GM15510 (cell line): ENCODE data around the gene LSAMP.

Experiments
- POLR2A ChIP-seq: IDR thresholded peaks from 3 replicates; pipeline ENCODE4 v1.6.1; 2011; ENCODE audit warnings: borderline replicate concordance; ENCODE audit not compliant: insufficient read length; ENCODE audit errors: extremely low read depth

Gene LSAMP

DNA sequence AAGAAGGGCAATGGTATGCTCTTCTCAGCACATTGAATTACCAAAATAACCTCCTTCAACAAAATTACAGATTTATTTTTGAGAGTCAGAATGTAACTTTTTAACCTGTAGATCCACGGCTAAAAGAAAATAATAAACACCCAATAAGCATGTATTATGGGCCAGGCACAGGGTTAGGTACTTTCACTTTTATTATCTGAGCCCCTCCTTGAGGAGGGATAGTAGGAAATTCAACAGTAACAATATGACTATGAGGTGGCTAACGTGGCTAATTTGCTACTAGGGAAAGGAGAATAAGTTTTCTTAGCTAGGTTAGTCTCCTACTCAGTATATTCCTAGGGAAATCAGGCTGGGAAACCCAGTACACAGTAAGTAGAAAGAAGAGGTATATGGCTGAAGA lies 515.1 kb downstream of the LSAMP start:
- no peak for TF ChIP-seq POLR2A

DNA sequence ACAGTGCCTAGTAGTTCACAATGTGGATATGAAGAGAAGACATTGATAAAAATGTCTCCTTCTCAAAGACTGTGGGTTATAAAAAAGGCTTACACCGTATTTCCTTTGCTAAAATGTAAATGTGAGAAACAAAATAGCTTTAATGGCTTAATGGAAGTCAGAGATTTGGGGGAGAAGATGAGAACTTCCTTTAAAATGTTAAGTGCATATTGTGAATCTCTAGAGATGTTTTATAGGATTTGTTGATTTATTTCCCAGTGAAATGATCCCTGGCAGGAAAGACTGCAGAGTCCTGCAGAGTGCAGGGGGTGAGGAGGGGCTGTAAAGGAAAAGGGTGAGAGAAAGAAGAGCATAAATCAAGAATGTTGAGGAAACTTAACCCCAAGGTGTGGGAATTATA lies 516.9 kb downstream of the LSAMP start:
- no peak for TF ChIP-seq POLR2A

DNA sequence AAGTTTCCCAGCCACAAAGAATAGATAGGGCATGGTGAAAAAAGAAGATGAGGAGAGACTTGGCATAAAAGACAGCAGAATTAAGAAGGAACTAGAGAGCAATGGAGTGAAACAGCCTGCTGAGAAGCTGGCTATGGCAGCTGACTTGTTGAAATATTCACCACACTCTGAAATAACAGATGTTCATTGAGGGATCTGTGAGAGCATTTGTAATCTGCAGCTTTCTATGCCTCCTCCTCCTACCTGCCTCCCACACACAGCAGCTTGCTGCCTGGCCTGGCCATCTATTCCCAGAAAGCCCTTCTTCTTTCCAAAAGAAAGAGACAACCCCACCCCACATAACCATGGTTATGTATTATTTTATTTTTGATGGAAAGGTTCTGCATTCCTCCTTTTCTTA lies 518.1 kb downstream of the LSAMP start:
- TF ChIP-seq POLR2A, result no peak

DNA sequence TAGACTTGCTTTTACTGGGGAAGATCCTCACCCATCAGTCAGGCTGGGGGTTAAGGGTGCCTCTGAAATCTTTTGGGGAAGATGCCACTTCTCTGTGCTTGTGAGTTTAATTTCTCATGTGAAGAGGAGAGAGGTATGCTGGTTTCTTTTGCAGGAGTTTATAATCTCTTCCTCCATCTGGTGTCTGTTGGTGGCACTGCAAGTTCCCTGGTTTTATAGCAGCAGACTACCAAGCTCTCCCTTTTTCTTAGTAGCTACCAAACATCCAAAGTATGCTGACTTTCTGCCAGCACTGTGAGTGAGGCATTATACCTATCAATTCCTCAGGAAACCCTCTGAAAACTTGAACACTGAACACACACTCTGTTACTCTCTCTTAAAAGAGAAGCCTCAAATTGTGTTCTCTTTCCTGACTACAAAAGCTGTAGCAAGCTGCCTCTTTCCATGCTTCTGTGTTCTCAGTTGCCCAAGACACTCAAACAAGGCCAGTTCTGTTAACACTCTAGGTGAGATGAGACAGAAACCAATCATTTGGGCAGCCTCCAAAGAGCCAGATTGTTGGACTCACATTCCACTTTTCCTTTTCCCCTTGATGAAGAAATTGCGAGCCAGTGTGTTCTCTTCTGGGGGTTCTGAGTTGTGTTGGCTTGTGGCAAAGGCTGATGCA lies 522.5 kb downstream of the LSAMP start:
- no peak for TF ChIP-seq POLR2A

DNA sequence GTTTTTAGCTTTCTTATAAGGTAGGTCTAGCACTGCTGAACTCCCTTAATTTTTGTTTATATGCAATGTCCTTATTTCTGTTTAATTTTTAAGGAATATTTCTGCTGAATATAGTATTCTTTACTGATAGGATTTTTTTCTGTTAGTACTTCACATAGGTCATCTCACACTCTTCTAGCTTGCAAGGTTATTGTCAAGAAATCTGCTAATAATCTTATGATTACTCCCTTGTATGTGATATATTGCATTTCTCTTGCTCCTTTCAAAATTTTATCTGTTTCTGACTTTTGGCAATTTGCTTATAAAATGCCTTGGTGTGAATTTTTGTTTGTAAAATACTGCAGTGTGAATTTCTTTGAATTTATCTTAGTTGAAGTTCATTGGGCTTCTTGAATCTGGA lies 523.6 kb downstream of the LSAMP start:
- TF ChIP-seq POLR2A, result no peak

DNA sequence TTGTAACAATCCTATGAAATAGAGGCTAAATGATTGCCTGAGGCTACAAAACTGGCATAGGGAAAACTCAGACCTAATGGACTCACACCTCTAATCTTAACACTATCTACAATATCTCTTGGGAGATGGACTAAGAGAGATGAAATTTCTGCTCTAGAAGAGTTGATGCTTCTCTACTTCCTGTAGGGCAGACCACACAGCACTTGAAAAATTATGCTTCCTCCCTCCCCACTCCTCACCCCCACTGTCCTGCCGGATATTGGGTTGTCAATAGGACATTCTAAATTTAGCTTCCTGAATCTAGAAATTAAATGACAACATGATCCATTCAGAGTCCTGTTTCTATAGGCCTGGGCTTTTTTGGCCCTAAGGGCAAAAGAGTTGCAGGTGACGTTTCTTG lies 526.4 kb downstream of the LSAMP start:
- no peak for TF ChIP-seq POLR2A

DNA sequence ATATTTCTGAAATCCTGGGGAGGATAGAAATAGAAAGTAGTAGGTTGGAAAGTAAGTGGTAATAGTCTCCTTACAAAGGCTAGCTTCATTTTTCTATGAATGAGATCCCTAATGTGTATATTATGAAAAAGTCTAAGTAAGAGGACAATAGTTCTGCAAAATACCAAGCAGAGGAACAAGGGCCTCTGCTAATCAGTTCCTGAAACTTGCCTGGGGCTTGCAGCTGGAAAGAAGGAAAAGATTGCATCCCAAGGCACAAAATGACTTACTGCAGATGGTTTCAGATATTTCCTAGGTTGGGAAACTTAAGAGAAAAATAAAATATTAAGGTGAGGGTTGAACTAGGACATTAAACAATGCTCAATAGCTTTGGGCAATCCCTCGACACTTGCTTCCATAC lies 528.4 kb downstream of the LSAMP start:
- TF ChIP-seq POLR2A, result no peak

DNA sequence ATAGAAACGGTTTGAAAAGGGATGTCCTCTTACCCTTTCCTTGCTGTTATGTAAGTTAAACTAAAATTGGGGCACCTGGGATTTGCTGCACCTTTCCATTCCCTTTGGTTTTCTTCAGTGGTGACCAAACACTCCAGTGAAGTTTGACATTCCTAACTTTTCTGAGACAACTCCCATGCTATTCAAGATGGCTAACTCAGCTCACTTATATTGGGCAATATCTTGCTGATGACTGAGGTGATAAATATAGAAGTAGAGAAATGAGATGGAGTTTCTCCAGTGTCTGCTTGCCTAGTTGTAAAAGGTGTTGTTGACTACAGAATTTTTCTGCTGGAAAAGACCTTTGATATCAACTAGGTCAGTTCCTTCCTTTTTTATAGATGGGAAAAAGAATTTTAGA lies 530.2 kb downstream of the LSAMP start:
- TF ChIP-seq POLR2A, result no peak

DNA sequence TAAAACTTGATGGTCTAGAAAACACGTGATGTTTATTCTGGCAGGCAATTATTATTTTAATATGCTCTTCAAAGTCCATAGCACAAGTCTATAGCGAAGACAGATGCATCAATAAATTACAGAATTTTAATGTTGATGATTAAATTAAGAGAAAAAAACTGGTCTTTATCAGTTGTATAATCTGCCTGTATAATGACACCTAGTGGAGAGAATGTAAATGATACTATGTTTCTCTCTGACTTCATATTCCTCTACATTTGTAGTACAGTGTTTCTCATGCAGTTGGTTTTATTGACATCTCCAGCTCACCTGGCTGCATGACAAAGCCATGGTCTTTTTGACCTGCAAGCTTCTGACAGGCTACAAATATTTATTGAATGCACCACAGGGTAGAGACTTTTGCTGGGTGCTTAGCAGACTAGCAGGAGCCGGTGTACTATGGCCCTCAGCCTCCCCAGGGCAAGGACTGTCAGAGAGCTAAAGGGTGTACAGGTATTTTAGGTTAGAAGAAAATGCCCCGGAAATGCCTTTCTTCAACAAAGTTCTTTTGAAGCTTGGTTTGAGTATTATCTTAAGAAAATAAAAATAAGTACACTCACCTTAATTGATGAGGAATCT lies 532.1 kb downstream of the LSAMP start:
- TF ChIP-seq POLR2A, result no peak

DNA sequence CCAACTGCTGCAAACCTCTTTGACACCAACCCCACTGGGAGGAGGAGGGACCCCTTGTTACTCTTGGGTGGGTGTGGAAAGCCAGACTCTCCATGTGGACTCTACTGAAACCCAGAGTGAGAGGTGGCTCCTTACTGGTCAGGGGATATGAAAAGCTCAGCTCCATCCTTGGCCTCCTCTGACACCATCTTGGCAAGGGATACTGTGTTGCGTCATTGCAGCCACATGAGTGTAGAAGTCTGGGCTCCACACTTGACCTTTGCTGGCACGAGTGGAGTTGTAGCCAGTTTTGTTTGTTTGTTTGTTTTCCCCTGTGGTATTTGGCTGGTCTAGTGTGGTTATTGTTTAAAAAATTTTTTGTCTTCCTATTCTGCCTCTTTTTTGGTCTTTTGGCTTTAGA lies 532.9 kb downstream of the LSAMP start:
- no peak for TF ChIP-seq POLR2A

DNA sequence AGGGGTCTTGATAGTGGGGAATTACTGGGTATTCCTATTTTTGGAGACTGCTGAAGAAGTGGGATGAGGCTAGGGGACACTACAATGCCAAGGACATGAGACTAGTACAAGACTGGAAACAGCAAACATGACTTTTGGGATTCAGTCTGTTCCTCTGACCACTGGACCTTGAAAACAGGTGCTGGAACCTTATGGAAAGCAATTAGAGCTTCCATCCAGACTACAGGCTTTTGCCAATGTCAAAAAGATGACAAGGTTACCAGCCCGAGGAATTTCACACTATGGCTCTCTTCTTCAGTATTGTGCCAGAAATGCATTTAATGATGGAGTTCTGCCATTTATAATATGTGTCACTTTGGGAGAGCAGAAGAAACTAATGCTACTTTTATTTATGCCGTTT lies 539.4 kb downstream of the LSAMP start:
- no peak for TF ChIP-seq POLR2A

DNA sequence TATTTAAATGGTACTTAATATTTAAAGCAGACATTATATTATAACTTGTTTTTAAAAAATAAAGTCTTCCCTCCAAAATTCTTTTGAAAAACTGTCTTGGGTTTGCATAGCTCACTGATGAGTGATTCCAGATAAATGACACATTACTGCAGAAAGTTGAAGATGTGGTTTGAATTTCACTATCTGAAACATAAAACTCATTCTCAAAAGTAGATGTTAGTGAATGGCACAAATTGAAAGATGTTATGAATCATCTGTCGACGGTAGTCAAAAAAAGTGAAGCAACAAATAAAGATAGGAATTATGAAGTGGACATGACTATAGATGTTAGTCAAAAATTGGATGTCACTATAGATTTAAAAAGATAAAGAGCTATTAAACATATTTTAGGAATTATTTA lies 541.4 kb downstream of the LSAMP start:
- TF ChIP-seq POLR2A, result no peak

DNA sequence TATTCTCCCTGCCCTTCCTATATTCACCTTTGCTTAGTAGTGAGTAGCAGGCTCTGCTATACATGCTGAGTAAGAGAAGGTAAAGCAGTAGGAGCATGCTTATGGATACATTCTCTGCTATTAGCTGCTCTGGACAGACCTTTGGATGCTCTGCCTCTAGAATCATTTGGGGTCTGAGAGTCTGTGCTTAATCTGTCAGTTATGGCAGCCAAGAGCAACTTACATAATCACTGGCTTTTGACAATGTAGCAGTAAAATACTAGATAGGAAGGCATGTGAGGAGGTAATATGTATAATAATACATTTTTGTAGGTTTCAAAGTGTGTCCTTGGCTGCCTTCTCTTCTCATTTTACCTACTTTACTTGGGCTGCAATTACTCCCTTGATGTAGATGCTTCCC lies 544.3 kb downstream of the LSAMP start:
- TF ChIP-seq POLR2A, result no peak

DNA sequence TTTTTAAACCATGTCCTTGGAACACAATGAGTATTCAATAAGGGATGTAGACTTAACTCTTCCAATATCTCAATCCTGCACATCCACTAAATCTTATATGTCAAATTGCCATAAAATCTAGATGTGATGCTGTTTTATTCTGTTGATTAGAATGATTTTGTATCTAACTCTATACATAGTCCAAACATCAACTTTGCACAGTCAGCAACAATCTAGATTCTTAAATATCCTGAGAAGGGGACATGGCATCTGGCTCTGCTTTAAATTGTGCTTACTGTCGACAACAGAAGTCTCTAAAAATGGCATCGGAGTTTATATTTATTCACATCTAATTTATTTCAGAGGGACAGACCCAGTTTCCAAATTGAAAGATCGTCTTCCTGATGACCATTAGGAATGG lies 545.8 kb downstream of the LSAMP start:
- no peak for TF ChIP-seq POLR2A

DNA sequence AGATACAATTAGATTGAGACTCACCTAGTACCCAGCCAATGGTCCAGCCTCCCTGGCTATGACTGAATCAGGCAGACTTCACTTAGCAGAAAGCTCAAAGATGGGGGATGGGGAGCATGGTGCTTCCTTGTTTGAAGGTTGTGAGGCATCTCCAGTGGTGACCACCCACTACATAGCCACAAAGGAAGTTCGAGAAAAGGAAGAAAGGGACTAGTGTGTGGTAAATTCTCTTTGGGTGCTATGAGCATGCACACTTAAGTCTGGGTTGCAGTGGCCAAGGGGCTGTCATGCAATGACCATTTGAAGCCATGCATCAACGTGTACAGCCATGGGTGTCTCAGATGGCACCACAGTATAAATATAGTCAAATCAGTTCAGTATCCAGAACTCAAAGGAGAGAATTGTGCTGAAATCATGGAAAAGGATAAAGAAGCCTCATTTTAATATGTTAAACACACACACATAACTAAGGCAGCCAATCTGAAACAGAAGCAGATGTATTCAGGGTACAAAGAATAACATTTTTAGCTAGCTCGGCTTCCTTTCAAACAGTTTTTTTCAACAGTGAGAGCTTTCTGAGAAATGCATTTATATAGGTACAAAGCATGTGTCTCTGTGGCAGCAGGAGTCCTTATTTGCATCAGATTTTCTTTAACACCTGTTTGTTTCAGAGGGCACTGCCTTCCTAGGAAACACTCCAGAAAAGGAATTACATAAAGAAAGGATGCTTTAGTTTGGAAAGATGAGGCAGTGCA lies 546.5 kb downstream of the LSAMP start:
- no peak for TF ChIP-seq POLR2A
